Muscle of back (tissue), 11 donors: Measurements from ENCODE around the gene HELQ. TPM values are rescaled to one million over a fixed set of nuclear protein-coding genes. Genes with fewer than 3 reads are reported as not detected.
"Not testable (repeated sequence)": the region's sequence is repeated elsewhere in the genome, so short reads cannot be mapped to it uniquely, and the experiment has no call there.

Experiments
- DNase-seq, 3 donors: peaks; one replicate each; pipeline versions ENCODE4 v3.0.0 to v3.0.0-alpha.2; 2013
- polyA plus RNA-seq, 10 donors: library from polyadenylated mRNA; unstranded; fragments of 120-200 nt; gene quantifications; one replicate each; pipeline ENCODE4 v1.2.1, GENCODE V29; 2013; ENCODE audit not compliant: insufficient read length in 10 of 10

HELQ gene
- polyA plus RNA-seq, 10 donors = 14.0 to 23.1 (median 16.9) TPM

DNA sequence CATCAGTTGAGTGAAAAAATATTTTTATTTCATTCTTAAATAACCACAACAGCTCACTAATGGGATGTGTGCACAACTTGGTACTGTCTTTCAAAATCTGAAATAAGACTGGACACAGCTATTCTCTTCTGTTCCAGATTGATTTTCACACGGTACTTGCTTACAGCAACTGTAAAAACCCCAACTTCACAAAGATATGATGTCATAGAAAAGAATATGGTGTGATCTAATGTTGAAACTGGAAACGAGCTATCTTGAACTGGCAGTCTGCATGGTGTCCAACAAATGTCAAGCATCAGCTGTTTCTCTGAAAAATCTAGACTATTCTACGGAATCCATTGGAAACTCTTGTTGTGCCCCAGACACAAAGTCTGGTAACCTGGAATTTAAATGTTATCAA lies 14.7 kb downstream of the HELQ start:
- DNase-seq = no peak

DNA sequence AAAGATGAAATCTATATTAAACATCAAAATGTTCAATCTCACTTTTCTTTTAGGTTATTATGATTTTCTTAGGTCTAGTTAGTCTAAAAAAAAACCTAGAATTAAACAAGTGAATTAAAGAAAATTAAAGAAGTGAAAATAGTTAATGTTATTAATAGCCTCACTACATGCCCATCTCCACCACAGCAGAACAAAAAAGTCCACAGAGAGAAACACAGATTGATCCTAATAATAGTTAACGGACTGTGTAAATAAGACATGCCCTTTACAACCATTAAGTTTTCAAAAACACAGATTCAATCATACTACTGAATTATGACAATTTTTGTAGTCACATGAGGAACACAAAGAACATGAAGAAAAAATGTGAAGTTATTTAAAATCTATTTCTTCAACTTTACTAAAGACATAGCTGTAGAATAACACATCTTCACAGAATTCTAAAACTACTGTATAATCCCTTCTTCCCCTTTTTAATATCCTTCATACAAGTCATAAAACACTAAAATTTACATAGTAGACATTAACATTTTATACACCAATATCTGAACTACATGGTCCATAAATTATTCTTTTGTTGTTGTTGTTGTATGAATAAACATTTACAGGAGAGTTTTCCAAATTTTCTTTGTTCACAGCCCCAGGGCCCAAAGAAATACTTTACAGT lies 15.3 kb downstream of the HELQ start:
- no peak for DNase-seq

- no peak for DNase-seq
Observed at GRCh38 chr4:83438719-83439118, 16.9 kb downstream of the HELQ start.

DNA sequence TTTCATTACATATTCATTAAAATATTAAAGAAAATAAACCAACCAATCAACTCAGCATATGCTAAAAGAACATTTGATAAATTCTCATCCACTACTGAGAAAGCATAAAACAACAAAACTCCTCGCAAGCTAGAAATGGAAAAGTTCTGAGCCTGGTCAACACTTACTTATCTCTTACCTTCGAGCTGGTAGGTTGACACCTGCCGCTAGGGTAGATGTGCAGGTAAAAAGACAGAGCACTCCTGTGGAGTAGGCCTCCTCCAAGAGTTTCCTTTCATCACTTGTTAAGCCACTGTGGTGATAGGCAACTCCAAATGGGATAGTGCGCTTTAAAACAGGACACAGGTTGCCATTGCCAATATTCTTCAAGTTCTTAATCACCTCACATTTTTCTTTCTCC lies 18.9 kb downstream of the HELQ start:
- DNase-seq = no peak

- no peak for DNase-seq
Observed at GRCh38 chr4:83431200-83431599, 24.4 kb downstream of the HELQ start.

- DNase-seq = peak; percentile 11 to 27 (median 13)
Observed at GRCh38 chr4:83418211-83418610, 37.4 kb downstream of the HELQ start.

DNA sequence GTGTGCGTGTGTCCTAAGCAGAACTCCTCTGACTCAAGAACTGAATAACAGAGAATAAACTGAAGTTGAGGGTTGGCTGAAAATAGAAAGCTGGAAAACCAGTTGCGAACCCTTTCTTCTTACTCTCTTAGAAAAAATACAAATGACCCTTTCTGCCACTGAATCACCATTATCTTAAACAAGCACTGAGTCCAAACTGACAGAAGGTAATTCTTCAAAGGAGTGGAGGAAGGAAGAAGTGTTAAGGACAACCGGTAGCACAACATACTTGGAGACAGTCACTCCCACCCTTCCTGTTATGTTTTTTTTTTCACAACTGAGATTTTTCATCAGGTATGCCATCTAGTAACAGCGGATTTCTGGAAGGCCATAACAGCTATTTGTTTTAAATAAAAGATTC lies 38.1 kb downstream of the HELQ start:
- DNase-seq = no peak

GRCh38 chr4:83413676-83414075 lies 41.9 kb downstream of the HELQ start:
- no peak for DNase-seq

GRCh38 chr4:83408908-83409307 lies 46.7 kb downstream of the HELQ start:
- DNase-seq = no peak

DNA sequence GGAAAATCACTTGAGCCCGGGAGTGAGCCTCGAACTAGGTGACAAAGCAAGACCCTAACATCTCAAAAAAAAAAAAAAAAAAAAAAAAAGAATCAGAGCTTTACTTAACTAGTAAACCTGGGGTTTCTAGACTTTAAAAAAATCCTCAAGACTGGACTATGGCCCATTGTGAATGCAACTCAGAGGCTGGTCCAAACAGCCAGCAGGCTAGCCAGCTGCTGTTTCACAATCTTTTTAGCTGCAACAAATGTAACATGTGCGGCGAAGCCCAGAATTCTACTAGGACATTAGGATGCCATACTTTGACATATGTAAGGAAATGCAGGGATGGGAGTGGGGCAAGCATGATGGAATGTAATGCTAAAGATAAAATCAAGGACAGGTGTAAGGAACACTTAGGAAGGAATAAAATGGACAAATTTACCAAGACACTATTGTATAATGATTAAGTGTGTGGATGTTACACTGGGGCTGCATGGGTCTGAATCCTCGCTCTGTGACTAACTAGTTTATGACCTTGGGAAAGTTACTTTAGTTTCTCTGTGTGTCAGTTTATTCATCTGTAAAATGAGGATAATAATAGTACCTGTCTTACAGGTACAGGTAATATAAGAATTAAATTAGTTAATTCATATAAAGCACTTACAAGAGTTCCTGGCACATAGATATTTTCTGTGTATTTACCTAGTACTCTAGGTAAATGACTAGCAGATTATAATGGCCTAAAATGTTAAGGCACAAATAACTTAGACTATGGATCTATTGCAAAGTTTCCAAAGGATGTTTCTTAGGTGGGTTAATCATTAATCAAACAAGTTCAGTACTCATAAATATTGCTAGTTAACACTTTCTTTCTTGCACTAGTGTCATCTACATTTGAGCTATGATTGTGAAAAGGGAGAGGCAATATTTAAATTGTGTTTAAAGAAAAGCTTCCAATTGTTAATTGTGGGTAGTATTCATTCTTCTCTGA lies 49.5 kb downstream of the HELQ start:
- no peak for DNase-seq

DNA sequence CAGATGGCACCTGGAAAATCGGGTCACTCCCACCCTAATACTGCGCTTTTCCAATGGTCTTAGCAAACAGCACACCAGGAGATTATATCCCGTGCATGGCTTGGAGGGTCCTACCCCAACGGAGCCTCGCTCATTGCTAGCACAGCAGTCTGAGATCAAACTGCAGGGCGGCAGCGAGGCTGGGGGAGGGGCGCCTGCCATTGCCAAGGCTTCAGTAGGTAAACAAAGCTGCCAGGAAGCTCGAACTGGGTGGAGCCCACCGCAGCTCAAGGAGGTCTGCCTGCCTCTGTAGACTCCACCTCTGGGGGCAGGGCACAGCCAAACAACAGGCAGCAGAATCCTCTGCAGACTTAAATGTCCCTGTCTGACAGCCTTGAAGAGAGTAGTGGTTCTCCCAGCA lies 57.5 kb downstream of the HELQ start:
- DNase-seq = not testable (repeated sequence)

- DNase-seq = no peak
Observed at GRCh38 chr4:83393908-83394307, 61.7 kb downstream of the HELQ start.

GRCh38 chr4:83392562-83392961 lies 63.1 kb downstream of the HELQ start:
- peak in 1 of 3 donors; percentile 17 for DNase-seq

- no peak for DNase-seq
Observed at GRCh38 chr4:83390944-83391343, 64.7 kb downstream of the HELQ start.

DNA sequence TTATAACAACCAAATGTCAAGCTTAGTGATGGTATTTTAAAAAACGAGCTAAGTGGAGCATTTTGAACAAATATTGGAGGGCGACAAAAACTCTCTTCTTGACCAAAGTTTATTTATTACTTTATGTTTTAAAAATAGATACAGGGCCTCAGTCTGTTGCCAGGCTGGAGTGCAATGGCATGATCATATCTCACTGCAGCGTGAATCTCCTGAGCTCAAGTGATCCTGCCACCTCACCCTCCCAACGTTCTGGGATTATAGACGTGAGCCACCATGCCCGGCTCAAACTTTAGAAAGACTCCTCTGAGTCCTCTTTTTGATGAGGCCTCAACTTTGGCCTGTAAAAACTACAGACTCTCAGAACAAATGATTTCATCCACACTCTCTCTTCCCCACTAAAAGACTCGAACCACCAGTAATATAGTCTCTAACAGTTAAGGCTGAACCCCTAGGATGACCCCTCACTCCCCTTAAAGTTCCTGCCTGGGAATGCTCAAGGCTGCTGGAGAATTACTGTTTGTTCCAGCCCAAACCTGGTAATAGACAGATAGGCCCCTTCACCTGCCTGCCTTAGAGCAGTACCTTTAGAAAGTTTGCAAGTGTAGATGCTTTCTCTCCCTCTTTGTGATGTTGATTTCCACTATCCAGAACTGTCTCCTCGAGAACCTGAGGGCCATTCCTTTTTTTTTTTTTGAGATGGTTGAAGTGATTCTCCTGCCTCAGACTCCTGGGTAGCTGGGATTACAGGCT lies 65.7 kb downstream of the HELQ start:
- DNase-seq = no peak

DNA sequence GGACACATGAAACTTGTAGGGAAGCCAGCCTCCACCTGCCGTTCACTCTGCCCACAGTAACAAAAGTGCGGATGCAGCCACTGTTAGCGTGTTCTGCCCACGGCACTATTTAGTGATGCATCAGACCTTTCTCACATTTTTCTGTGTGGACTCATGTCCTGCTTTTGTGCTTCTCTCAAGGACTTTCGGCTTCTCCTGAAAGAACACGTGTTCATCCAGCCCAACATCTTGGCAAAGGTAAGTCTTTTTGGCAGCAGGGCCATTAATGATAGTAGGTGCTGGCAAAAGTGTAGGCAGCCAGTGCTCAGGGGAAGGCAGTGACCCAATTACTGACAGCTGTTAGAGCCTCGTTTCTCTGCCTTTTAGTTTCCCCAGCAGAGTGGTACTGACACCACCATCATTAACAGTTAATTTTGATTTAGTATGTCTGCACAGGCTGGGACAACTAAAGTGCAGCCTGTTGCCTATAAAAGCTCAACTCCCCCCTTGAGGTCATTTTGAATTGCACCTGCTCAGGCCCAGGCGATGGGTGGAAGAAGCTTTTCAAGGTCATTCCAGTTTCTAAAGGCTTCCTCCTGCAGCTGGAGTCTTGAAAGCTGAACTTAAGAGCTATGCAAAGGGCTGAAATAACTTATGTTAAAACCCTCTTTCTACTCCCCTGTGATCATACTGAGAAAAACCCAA lies 66.4 kb downstream of the HELQ start:
- DNase-seq = peak in 2 of 3 donors; percentile 14 to 53

- DNase-seq = peak in 1 of 3 donors; percentile 4
Observed at GRCh38 chr4:83388313-83388676, 67.3 kb downstream of the HELQ start.

DNA sequence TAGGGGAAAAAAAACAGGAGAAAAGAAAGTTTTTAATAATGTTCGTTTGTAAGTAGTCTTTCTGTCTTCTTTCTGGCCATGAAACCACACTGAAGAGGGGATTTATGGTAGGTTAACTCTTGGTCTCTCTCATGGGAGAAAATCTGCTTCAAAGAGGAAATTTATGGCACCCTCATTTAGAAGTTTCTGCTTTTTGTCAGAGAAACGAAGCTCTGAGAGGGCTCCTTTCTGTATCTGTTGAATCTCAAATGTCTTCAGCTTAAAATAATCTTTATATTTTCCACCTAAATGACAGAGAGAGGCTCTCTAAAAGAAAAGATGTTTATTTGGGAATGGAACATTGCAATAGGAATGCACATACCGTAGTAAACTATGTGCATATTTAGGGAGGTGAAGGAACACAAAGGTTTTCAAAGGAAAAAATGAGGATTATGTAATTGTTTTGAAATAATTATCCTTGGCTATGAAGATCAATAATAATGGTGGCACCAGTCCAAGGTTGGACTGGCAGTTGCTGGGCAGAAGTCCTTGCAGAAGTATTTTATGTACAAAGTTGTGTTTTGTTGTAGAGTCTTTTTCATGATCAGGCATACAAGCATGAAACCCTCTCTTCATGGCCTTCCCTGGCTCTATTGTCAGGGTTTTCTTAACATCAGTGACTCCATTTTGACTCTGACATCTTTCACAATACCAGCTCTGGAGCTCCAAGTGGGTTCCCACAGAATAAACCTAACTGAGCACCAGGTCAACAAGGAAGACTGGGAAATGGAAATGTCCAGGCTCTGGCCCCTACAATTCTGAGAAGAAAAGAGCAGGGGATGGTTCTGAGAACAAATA lies 67.9 kb downstream of the HELQ start:
- no peak for DNase-seq

DNA sequence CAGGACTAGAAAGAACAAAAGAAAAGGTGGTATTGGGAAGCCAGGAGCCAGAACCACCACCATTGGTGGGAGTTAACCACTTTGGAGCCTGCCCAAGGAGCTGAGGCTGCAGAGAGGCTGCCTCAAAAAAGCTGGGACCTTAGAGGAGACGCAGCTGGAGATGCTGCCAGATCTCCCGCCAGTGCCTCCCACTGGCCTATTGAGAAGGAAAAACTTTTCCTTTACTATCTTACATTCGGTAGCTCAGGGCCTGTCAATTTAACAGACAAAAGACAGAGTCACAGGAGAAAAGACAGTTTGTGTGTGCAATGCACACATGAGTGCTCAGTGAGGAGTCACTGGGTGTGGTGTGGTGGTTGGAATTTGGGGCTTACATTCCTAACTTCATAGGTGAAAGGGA lies 68.6 kb downstream of the HELQ start:
- DNase-seq = no peak

- DNase-seq = no peak
Observed at GRCh38 chr4:83382850-83383249, 72.8 kb downstream of the HELQ start.

- no peak for DNase-seq
Observed at GRCh38 chr4:83381173-83381572, 74.5 kb downstream of the HELQ start.
